Right lobe of liver (tissue), 4 donors: ENCODE results near the gene PHEX.

ENCODE experiments used
- CTCF ChIP-seq, 4 donors: fragments of 200-600 bp in 3 of 4; fragments of 450-650 bp in 1 of 4; IDR thresholded peaks; one replicate each; pipeline versions ENCODE4 v1.5.1 to v1.8.0; 2016 to 2022; ENCODE audit warnings: antibody characterized with exemption in 4 of 4, mild to moderate bottlenecking in 2 of 4
- POLR2A ChIP-seq: fragments of 450-650 bp; IDR thresholded peaks from one replicate; pipeline ENCODE4 v1.6.1; 2017; ENCODE audit warnings: antibody characterized with exemption, mild to moderate bottlenecking
- donor health status: DM: no; HTN: no; CAD: no.
- donor health status: DM: no; HTN: no; CAD: no.
- donor health status: DM: no; HTN: yes; CAD: no.

GRCh38 chrX:21991504-21991903, 40.6 kb upstream of the PHEX start:
- no peak for TF ChIP-seq POLR2A
- no peak for TF ChIP-seq CTCF (IDR thresholded peaks at IDR 0.05)
